CD4-positive, alpha-beta T cell treated with Interleukin-21 for 1 hour (primary cell): Measurements from ENCODE around the gene CTSS.
"Not testable (repeated sequence)": the region's sequence is repeated elsewhere in the genome, so short reads cannot be mapped to it uniquely, and the experiment has no call there.

Experiments
- DNase-seq: peaks from one replicate; pipeline ENCODE4 v3.0.0-alpha.2; 2020

Gene CTSS

GRCh38 chr1:150765296-150765976 is at the start of gene CTSS:
CTSS (minus strand) TSS chr1:150765778; CDS start chr1:150764763, 1,015 bp downstream.
- DNase-seq: peak; percentile 45

- DNase-seq: peak; percentile 15
These were observed 47.6 kb upstream of the CTSS start for GRCh38 chr1:150813028-150813707.

- DNase-seq: no peak
These were observed 45.5 kb upstream of the CTSS start for GRCh38 chr1:150810958-150811659.

- DNase-seq: no peak
These were observed 44.1 kb upstream of the CTSS start for GRCh38 chr1:150809651-150810050.

GRCh38 chr1:150808846-150809245 is 43.3 kb upstream of the CTSS start:
- DNase-seq: no peak

GRCh38 chr1:150808121-150808520 is 42.5 kb upstream of the CTSS start, which contains the start of gene CTSK:
CTSK (minus strand) TSS chr1:150808260; CDS start chr1:150806805, 1,455 bp downstream.
- DNase-seq: no peak

- DNase-seq: no peak
These were observed 41.9 kb upstream of the CTSS start for GRCh38 chr1:150807249-150808023.

- DNase-seq: no peak
These were observed 40.3 kb upstream of the CTSS start for GRCh38 chr1:150805899-150806298.

- DNase-seq: no peak
These were observed 39.1 kb upstream of the CTSS start for GRCh38 chr1:150804671-150805070.

GRCh38 chr1:150799089-150799488 is 33.5 kb upstream of the CTSS start:
- no peak for DNase-seq

- no peak for DNase-seq
These were observed 32.9 kb upstream of the CTSS start for GRCh38 chr1:150798525-150798924.

GRCh38 chr1:150796374-150796773 is 30.8 kb upstream of the CTSS start:
- DNase-seq: no peak

GRCh38 chr1:150793778-150794177 is 28.2 kb upstream of the CTSS start:
- DNase-seq: not testable (repeated sequence)

GRCh38 chr1:150793221-150793620 is 27.6 kb upstream of the CTSS start:
- DNase-seq: no peak

- DNase-seq: no peak
These were observed 26.0 kb upstream of the CTSS start for GRCh38 chr1:150791585-150791984.

- DNase-seq: no peak
These were observed 23.8 kb upstream of the CTSS start for GRCh38 chr1:150789396-150789795.

GRCh38 chr1:150788946-150789345 is 23.4 kb upstream of the CTSS start:
- no peak for DNase-seq

- no peak for DNase-seq
These were observed 21.9 kb upstream of the CTSS start for GRCh38 chr1:150787455-150787854.

GRCh38 chr1:150780510-150780909 is 14.9 kb upstream of the CTSS start:
- DNase-seq: no peak

GRCh38 chr1:150778409-150778808 is 12.8 kb upstream of the CTSS start:
- no peak for DNase-seq

GRCh38 chr1:150777544-150777943 is 12.0 kb upstream of the CTSS start:
- no peak for DNase-seq

GRCh38 chr1:150775931-150776505 is 10.4 kb upstream of the CTSS start:
- DNase-seq: not testable (repeated sequence)

- no peak for DNase-seq
These were observed 9.7 kb upstream of the CTSS start for GRCh38 chr1:150775276-150775675.
